ENCODE measurements around the gene FSTL4. TPM values are rescaled to one million over a fixed set of nuclear protein-coding genes. Genes with fewer than 3 reads are reported as not detected.

Gene FSTL4
- total RNA-seq, 2 experiments from 2014 or later = not detected

GRCh38 chr5:133599044-133599443 is 13.3 kb downstream of the FSTL4 start:
- no TSS peak for BruUV-seq (replicated peaks)
- no peak for TF ChIP-seq EZH2phosphoT487 (IDR thresholded peaks at IDR 0.05; ENCODE audit: borderline replicate concordance, low read depth, low read length)
- TF ChIP-seq, protein P1, sequence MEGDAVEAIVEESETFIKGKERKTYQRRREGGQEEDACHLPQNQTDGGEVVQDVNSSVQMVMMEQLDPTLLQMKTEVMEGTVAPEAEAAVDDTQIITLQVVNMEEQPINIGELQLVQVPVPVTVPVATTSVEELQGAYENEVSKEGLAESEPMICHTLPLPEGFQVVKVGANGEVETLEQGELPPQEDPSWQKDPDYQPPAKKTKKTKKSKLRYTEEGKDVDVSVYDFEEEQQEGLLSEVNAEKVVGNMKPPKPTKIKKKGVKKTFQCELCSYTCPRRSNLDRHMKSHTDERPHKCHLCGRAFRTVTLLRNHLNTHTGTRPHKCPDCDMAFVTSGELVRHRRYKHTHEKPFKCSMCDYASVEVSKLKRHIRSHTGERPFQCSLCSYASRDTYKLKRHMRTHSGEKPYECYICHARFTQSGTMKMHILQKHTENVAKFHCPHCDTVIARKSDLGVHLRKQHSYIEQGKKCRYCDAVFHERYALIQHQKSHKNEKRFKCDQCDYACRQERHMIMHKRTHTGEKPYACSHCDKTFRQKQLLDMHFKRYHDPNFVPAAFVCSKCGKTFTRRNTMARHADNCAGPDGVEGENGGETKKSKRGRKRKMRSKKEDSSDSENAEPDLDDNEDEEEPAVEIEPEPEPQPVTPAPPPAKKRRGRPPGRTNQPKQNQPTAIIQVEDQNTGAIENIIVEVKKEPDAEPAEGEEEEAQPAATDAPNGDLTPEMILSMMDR (conservative IDR thresholded peaks at IDR 0.05; ENCODE audit: low read length) = no peak
- POLR2A ChIA-PET = no interaction called here

DNA sequence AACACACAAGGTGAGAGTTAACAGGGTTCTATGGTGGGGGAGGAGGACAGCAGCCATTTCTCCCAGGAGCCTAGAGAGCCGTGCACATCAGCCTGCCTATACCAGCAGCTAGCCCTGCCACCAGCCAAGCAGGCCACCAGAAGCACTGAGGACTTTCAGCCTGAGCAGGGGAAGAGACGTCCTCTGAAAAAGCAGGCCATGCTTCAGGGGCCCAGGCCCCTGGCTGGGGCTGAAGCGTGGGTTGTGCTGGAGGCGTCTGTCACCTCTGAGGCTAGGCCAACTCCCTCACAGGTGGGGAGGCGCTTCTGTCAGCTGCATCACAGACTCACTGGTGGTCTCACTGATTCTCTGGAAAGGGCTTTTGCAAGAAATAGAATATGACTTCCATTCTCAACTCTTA is 16.3 kb downstream of the FSTL4 start:
- Histone ChIP-seq H3K27ac (ENCODE audit: low read depth, low read length, poor library complexity, severe bottlenecking) (no peak overlapping the region), H2AFZ (ENCODE audit: low read length) (no peak overlapping the region), H3K36me3 (ENCODE audit: insufficient read depth, low read length) (no peaks in the 10 kb centered on the region), H3K4me2 (ENCODE audit: low read length) (no peak overlapping the region), H3K4me3 (ENCODE audit: low read depth, low read length, poor library complexity, severe bottlenecking) (no peak overlapping the region), H4K20me1 (ENCODE audit: insufficient read depth, low read length) (no peaks in the 10 kb centered on the region), H3K79me2 (ENCODE audit: insufficient read depth, low read depth, low read length) (no peaks in the 10 kb centered on the region), H3K9me2 (ENCODE audit: insufficient read depth, low read length) (no peaks in the 10 kb centered on the region), H3K4me1 (ENCODE audit: insufficient read depth, low read length, poor library complexity, severe bottlenecking) (no peaks in the 10 kb centered on the region), H3K9me3 (ENCODE audit: low read length) (no peaks in the 10 kb centered on the region)
- DNase-seq (ENCODE audit: low spot score) = no peak
- POLR2A ChIA-PET = no interaction called here
- CTCF ChIA-PET (ENCODE audit: unreplicated experiment) = no interaction called here
- intact Hi-C loops (cut with micrococcal nuclease; ENCODE audit: unreplicated experiment) = no loop called here
- TF ChIP-seq, protein P1 (conservative IDR thresholded peaks at IDR 0.05; ENCODE audit: low read length) = no peak
- no peak for TF ChIP-seq EZH2phosphoT487 (IDR thresholded peaks at IDR 0.05; ENCODE audit: borderline replicate concordance, low read depth, low read length)
- no TSS peak for BruUV-seq (replicated peaks)

More at GRCh38 chr5:133599044-133599443, 13.3 kb downstream of the FSTL4 start:
- no peaks in the 10 kb centered on the region for H3K9me2 ChIP-seq (ENCODE audit: insufficient read depth, low read length)
- intact Hi-C loops (cut with micrococcal nuclease; ENCODE audit: unreplicated experiment) = no loop called here
- H3K79me2 ChIP-seq (ENCODE audit: insufficient read depth, low read depth, low read length) = no peaks in the 10 kb centered on the region
- H2AFZ ChIP-seq (ENCODE audit: low read length) = no peak overlapping the region
- H3K4me3 ChIP-seq (ENCODE audit: low read depth, low read length, poor library complexity, severe bottlenecking) = no peak overlapping the region
- H3K4me1 ChIP-seq (ENCODE audit: insufficient read depth, low read length, poor library complexity, severe bottlenecking) = no peaks in the 10 kb centered on the region
- H3K4me2 ChIP-seq (ENCODE audit: low read length) = no peak overlapping the region
- CTCF ChIA-PET (ENCODE audit: unreplicated experiment) = no interaction called here
- H3K9me3 ChIP-seq (ENCODE audit: low read length) = no peaks in the 10 kb centered on the region
- no peaks in the 10 kb centered on the region for H4K20me1 ChIP-seq (ENCODE audit: insufficient read depth, low read length)
- H3K36me3 ChIP-seq (ENCODE audit: insufficient read depth, low read length) = no peaks in the 10 kb centered on the region
- no peak overlapping the region for H3K27ac ChIP-seq (ENCODE audit: low read depth, low read length, poor library complexity, severe bottlenecking)
- no peak for DNase-seq (ENCODE audit: low spot score)

GRCh38 chr5:133595465-133595864 is 16.9 kb downstream of the FSTL4 start:
- Histone ChIP-seq H3K79me2 (ENCODE audit: insufficient read depth, low read depth, low read length) (no peaks in the 10 kb centered on the region), H2AFZ (ENCODE audit: low read length) (no peak overlapping the region), H3K4me1 (ENCODE audit: insufficient read depth, low read length, poor library complexity, severe bottlenecking) (no peaks in the 10 kb centered on the region), H4K20me1 (ENCODE audit: insufficient read depth, low read length) (no peaks in the 10 kb centered on the region), H3K9me3 (ENCODE audit: low read length) (no peaks in the 10 kb centered on the region), H3K27ac (ENCODE audit: low read depth, low read length, poor library complexity, severe bottlenecking) (no peak overlapping the region), H3K9me2 (ENCODE audit: insufficient read depth, low read length) (no peaks in the 10 kb centered on the region), H3K4me3 (ENCODE audit: low read depth, low read length, poor library complexity, severe bottlenecking) (no peak overlapping the region), H3K4me2 (ENCODE audit: low read length) (no peak overlapping the region), H3K36me3 (ENCODE audit: insufficient read depth, low read length) (no peaks in the 10 kb centered on the region)
- no TSS peak for BruUV-seq (replicated peaks)
- POLR2A ChIA-PET = no interaction called here
- CTCF ChIA-PET (ENCODE audit: unreplicated experiment) = no interaction called here
- intact Hi-C loops (cut with micrococcal nuclease; ENCODE audit: unreplicated experiment) = no loop called here
- no peak for DNase-seq (ENCODE audit: low spot score)
- TF ChIP-seq, protein P1 (conservative IDR thresholded peaks at IDR 0.05; ENCODE audit: low read length) = no peak
- no peak for TF ChIP-seq EZH2phosphoT487 (IDR thresholded peaks at IDR 0.05; ENCODE audit: borderline replicate concordance, low read depth, low read length)
